LNCAP (cell line): Measurements from ENCODE around the gene PHLDB2.

ENCODE experiments used
- TF ChIP-seq, protein P1 (sequence below): fragments of 450-650 bp; IDR thresholded peaks from 2 replicates; pipeline ENCODE4 v1.5.1; 2017; ENCODE audit warnings: mild to moderate bottlenecking

PHLDB2 gene

DNA sequence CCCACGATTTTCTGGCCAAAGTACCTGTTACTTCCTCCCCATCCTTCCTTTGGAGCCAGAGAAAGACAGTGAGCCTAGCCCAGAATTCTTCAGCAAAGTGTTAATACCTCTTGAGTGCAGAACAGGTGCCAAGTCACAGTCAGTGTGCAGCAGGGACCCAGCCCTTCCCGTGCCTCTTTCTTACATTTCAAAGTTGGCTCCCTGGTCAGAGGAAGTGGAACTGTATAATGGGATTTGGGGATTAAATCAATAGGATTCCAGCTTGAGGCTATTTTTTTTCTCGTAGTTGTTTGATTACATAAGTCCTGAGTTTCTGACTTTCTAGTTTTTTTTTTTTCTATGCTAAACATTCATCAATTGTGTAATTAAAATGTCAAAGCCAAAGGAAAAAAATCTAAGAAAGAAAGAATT, 67.2 kb downstream of the PHLDB2 start:
- TF ChIP-seq, protein P1, sequence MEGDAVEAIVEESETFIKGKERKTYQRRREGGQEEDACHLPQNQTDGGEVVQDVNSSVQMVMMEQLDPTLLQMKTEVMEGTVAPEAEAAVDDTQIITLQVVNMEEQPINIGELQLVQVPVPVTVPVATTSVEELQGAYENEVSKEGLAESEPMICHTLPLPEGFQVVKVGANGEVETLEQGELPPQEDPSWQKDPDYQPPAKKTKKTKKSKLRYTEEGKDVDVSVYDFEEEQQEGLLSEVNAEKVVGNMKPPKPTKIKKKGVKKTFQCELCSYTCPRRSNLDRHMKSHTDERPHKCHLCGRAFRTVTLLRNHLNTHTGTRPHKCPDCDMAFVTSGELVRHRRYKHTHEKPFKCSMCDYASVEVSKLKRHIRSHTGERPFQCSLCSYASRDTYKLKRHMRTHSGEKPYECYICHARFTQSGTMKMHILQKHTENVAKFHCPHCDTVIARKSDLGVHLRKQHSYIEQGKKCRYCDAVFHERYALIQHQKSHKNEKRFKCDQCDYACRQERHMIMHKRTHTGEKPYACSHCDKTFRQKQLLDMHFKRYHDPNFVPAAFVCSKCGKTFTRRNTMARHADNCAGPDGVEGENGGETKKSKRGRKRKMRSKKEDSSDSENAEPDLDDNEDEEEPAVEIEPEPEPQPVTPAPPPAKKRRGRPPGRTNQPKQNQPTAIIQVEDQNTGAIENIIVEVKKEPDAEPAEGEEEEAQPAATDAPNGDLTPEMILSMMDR = no peak

DNA sequence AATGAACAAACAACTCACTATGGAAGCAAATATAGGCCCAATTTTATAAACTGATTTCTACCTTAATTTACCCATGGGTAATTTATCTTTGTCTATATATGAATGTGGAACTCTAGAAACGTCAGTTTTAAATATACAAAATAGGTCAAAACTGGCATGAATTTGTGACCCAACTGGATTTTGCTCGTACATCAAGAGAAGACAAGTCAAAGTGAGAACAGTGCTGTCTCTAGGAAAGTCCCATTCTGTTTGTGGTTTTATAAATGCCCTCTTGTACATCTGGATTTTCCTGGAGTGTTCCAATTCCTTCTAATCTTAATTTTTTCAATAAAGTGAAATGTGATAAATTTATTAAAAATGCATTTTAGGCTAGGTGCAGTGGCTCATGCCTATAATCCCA, 69.5 kb downstream of the PHLDB2 start:
- TF ChIP-seq, protein P1 = no peak

DNA sequence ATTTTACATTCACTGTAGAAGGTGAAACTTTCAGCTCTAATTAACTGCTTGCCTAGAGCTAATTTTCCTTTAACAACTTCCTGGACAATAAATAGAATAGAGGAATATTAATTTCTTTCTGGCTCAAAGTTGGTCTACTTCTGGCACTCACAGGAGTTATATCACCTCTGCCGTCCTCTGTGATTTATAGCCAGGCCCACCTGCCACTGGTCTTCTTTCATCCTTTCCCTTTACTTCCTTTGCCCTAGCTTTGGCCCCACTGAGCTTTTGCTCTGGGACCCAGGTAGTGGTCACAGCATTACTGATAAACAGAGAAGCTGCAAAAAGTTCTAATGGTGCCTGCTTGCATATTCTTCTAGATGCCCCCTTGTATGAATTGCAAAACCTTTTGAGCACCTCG, 70.4 kb downstream of the PHLDB2 start:
- TF ChIP-seq, protein P1 = no peak

DNA sequence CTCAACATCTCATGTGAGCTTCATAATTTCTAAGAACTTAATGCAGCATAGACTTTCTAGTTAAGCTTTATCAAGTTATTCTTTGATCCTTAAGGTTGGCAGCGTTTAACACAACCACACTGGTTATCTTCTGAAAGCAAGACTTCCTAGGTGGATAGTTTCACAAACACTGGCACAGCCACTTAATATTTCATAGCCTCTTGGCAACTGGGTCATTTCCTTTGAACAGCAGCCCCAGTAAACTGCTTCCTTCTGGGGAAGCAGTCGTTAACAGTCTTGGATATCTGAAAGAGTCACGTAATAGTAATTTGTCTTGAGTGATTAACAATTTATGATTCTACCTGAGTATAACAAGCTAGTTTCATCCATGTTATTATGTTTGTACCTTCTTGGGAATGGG, 73.9 kb downstream of the PHLDB2 start:
- TF ChIP-seq, protein P1 = no peak

DNA sequence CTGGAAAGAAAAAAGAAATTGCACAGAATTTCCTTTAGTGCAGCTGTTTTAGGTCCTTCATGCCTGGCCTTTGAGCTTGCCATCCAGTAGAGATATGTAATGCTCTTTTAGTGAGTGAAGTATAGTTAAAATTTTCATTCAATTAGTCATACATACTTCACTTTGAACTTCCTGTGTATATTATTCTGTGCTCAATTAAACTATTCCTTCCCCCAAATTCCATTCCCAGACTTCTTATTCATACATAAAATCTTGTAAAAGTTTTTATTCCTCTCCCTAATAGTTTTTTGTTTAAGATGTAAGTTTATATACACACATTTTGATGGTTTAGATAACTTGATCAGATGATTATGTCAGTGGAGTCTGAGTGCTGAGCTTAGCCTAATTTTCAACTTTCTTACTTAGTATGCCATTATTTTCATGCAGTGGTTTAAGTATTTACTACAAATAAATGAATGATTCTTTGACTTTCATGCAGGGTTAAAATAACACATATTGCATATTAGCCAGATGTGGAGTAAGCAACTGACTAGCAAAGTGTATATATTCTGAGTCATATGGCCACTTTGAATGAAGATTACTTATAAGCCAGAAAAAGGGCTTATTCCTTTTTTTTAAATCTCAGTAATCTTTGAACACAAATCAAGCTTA, 77.3 kb downstream of the PHLDB2 start:
- TF ChIP-seq, protein P1 = no peak

DNA sequence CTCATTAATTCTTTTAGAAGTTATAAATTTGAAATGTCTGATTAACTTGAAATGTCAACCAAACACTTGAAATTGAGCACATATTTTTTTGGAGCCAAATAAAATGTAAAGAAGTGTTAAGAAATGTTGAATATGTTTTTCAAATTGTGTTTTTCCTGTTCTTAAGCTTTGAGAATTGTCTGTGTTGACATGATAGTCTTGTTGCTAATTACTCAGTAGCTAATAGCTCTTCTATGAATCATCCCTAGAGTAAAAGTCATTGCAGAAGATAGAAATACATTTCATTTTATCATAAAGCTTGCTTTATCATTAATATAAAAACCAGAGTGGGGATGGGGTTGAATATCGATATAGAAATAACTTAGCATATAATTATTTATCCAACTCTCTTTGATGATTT, 77.9 kb downstream of the PHLDB2 start:
- TF ChIP-seq, protein P1 = no peak

DNA sequence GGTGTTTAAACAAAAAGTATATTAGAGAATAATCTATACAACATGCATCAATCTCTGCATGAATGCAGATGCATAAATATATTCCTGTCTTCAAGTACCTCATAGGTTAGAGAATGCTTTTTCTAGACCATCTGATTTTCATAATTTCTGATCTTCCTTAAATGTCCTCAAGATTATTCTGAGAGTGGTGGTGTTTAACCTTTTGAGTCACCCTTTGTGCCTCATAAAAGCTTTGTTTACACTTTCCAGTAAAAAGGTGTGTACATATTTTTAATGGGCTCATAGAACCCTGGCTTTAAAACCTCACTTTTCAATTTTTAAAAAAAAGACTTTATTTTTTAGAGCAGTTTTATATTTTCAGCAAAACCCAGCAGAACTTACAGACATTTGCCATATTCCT, 78.8 kb downstream of the PHLDB2 start:
- TF ChIP-seq, protein P1 = no peak

DNA sequence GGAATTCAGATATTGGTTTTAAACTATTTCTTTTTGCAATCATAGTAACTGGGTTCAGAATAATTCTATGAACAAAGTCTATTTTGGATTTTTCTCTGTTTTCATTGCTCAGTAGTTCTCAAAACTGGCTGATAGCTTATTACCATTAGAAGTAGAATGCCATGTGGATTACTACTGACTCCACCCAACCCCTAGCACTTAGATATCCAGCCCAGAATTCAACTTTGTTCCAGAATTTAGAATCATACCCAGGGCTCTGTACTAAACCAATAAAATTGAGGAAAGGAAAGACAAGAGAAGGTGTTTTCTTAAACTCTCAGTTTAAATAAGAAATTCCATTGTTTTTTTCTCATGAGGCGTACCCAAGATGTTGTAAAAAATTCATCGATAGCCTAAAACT, 80.8 kb downstream of the PHLDB2 start:
- TF ChIP-seq, protein P1 = no peak
